Kidney capillary endothelial cell (primary cell): Measurements from ENCODE around the gene MYMX.

Source experiments
- DNase-seq: peaks from one replicate; pipeline ENCODE4 v3.0.0-alpha.2; 2018; ENCODE audit warnings: low spot score

The MYMX gene

GRCh38 chr6:44264154-44265006 is 47.7 kb downstream of the MYMX start:
- DNase-seq, result no peak

GRCh38 chr6:44265007-44265721 is 48.4 kb downstream of the MYMX start, which contains the start of gene NFKBIE:
TSS of gene NFKBIE (minus strand) at chr6:44265551. CDS start at chr6:44265346, 205 bp downstream.
- peak; percentile 80 for DNase-seq

GRCh38 chr6:44265722-44266233 is 49.1 kb downstream of the MYMX start:
- DNase-seq, result no peak

GRCh38 chr6:44266347-44266746 is 49.6 kb downstream of the MYMX start:
- no peak for DNase-seq

- DNase-seq, result no peak
These were observed 50.5 kb downstream of the MYMX start for GRCh38 chr6:44267252-44267651.
